K562 (cell line): ENCODE data around the gene COPS6. TPM values are rescaled to one million over a fixed set of nuclear protein-coding genes. Genes with fewer than 3 reads are reported as not detected.

Experiments used
- ADNP ChIP-seq: fragments of 200-800 bp; sonication (Bioruptor generic); IDR thresholded peaks from 2 replicates; pipeline ENCODE4 v1.6.1; 2016; ENCODE audit warnings: missing genetic modification characterization, missing compliant biosample characterization
- EHMT2 ChIP-seq: fragments of 450-650 bp; IDR thresholded peaks from 2 replicates; pipeline ENCODE4 v1.6.1; 2018; ENCODE audit warnings: antibody characterized with exemption
- ERF ChIP-seq: fragments of 450-650 bp; formaldehyde crosslinking; IDR thresholded peaks from 2 replicates; pipeline ENCODE4 v1.4.0; 2020; ENCODE audit warnings: mild to moderate bottlenecking, mixed read lengths
- HNRNPK ChIP-seq: fragments of 200-400 bp; formaldehyde crosslinking; IDR thresholded peaks from one replicate; pipeline ENCODE4 v1.6.1; 2018; ENCODE audit warnings: mild to moderate bottlenecking, low read depth, low read length; ENCODE audit not compliant: poor library complexity, severe bottlenecking
- ILK ChIP-seq: fragments of 450-650 bp; IDR thresholded peaks from 2 replicates; pipeline ENCODE4 v1.6.1; 2016; ENCODE audit warnings: missing genetic modification characterization, low read depth, mild to moderate bottlenecking, missing compliant biosample characterization, moderate library complexity, borderline replicate concordance
- NR2C1 ChIP-seq, 2 experiments: fragments of 450-650 bp; IDR thresholded peaks; 2 replicates each; pipeline ENCODE4 v1.6.1; 2017; ENCODE audit warnings: mild to moderate bottlenecking in 2 of 2, antibody characterized with exemption in 1 of 2, inconsistent platforms in 1 of 2, missing compliant biosample characterization in 1 of 2, missing genetic modification characterization in 1 of 2
- POLR2A ChIP-seq: fragments of 450-650 bp; conservative IDR thresholded peaks from 2 replicates; pipeline ENCODE4 v1.6.1; 2016
- RBM34 ChIP-seq: fragments of 200-400 bp; formaldehyde crosslinking; IDR thresholded peaks from 2 replicates; pipeline ENCODE4 v1.6.1; 2018; ENCODE audit warnings: low read length, borderline replicate concordance; ENCODE audit not compliant: insufficient read depth
- SRF ChIP-seq, 2 experiments: fragments of 250-450, 450-650 bp in 1 of 2; sonication (Bioruptor Pico) in 1 of 2; sonication (generic) in 1 of 2; formaldehyde crosslinking; IDR thresholded peaks; 2 replicates each; pipeline versions ENCODE4 v1.5.0 to v1.5.1; 2020 to 2022; ENCODE audit warnings: mild to moderate bottlenecking in 1 of 2, missing genetic modification reagents in 1 of 2
- TBP ChIP-seq: optimal IDR thresholded peaks from 2 replicates; pipeline ENCODE3; 2011; ENCODE audit warnings: low read depth, low read length, improper control_type of control experiment
- ZNF146 ChIP-seq: IDR thresholded peaks from one replicate; pipeline ENCODE4 v1.6.1; 2018; ENCODE audit warnings: missing compliant biosample characterization; ENCODE audit not compliant: unreplicated experiment
- ZNF318 ChIP-seq, 2 experiments: fragments of 450-650 bp; IDR thresholded peaks; 2 replicates each; pipeline ENCODE4 v1.6.1; 2016; ENCODE audit warnings: mild to moderate bottlenecking in 2 of 2, borderline replicate concordance in 1 of 2, low read depth in 1 of 2, moderate library complexity in 1 of 2
- ZNF354B ChIP-seq: fragments of 250-450 bp; sonication (Bioruptor Pico); IDR thresholded peaks from 2 replicates; pipeline ENCODE4 v1.4.0; 2020
- ZNF408 ChIP-seq: fragments of 250-450 bp; sonication (Bioruptor Pico); IDR thresholded peaks from 2 replicates; pipeline ENCODE4 v1.4.0; 2020; ENCODE audit warnings: low read depth, mild to moderate bottlenecking, moderate library complexity
- polyA plus RNA-seq, 8 experiments: library from polyadenylated mRNA; depleted of rRNA in 4 of 8; stranded (reverse) in 5 of 8; unstranded in 3 of 8; fragments of >200 nt; fragmentation: Nextera tagmentation in 2 of 8; fragmentation: Illumina TruSeq in 1 of 8; extraction: Ambion mirVana in 2 of 8; extraction: Trizol in 1 of 8; gene quantifications; 2 replicates each; pipeline versions ENCODE4 v1.2.1 to v1.2.3, GENCODE V29; 2011 to 2014; ENCODE audit warnings: inconsistent platforms in 1 of 8, missing spikeins in 1 of 8
- total RNA-seq, 7 experiments: library from RNA; depleted of rRNA in 6 of 7; stranded (reverse); fragments of >200 nt in 6 of 7; fragmentation: Illumina TruSeq in 2 of 7; extraction: Trizol in 2 of 7; gene quantifications; 2 replicates each; pipeline versions ENCODE4 v1.2.1 to v1.2.3, GENCODE V29; 2011 to 2021; ENCODE audit warnings: low replicate concordance in 1 of 7
- TF ChIP-seq, protein P1 (sequence below): conservative IDR thresholded peaks from 2 replicates; pipeline ENCODE4 v1.6.1; 2011; ENCODE audit warnings: low read depth, mild to moderate bottlenecking, low read length; ENCODE audit not compliant: control insufficient read depth
- TF ChIP-seq, protein P2 (sequence below): IDR thresholded peaks from 2 replicates; pipeline ENCODE4 v1.6.1; 2014; ENCODE audit warnings: antibody characterized with exemption

COPS6 gene
- total and polyA plus RNA-seq, 9 of the 15 experiments (the other 6 are each of a cell fraction or from before 2014, with no cell fraction given) = 63.0 to 331 (median 168) TPM

GRCh38 chr7:100119072-100119969 lies 30.6 kb downstream of the COPS6 start, which contains the start of the genes CNPY4 and TAF6 (continued):
- TF ChIP-seq ZNF318 (IDR thresholded peaks at IDR 0.05; ENCODE audit: borderline replicate concordance in 1 of 2, low read depth in 1 of 2) (no peak), ZNF354B (CRISPR knock-in tag) (no peak), ZNF146 (CRISPR knock-in tag) (no peak), ADNP (tag) (no peak), ERF (peak; percentile 89), TBP (peak; percentile 98), NR2C1 (IDR thresholded peaks at IDR 0.05) (peak; percentile 45; the same call in 1 of the 2 replicates), NR2C1 (tag; IDR thresholded peaks at IDR 0.05) (0 out of 2 replicates have a peak, but pooled peaks have one; percentile 22), EHMT2 (no peak), RBM34 (no peak), ZNF408 (CRISPR knock-in tag) (no peak), ILK (tag) (no peak), HNRNPK (no peak), SRF (CRISPR knock-in tag; IDR thresholded peaks at IDR 0.05) (peak; percentile 58 to 75; a peak in 1 of 4 replicates), POLR2A (peak; percentile 93)
- TF ChIP-seq, protein P1, sequence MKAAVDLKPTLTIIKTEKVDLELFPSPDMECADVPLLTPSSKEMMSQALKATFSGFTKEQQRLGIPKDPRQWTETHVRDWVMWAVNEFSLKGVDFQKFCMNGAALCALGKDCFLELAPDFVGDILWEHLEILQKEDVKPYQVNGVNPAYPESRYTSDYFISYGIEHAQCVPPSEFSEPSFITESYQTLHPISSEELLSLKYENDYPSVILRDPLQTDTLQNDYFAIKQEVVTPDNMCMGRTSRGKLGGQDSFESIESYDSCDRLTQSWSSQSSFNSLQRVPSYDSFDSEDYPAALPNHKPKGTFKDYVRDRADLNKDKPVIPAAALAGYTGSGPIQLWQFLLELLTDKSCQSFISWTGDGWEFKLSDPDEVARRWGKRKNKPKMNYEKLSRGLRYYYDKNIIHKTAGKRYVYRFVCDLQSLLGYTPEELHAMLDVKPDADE = peak; percentile 72; the same call in 1 of the 2 replicates
- TF ChIP-seq, protein P2, sequence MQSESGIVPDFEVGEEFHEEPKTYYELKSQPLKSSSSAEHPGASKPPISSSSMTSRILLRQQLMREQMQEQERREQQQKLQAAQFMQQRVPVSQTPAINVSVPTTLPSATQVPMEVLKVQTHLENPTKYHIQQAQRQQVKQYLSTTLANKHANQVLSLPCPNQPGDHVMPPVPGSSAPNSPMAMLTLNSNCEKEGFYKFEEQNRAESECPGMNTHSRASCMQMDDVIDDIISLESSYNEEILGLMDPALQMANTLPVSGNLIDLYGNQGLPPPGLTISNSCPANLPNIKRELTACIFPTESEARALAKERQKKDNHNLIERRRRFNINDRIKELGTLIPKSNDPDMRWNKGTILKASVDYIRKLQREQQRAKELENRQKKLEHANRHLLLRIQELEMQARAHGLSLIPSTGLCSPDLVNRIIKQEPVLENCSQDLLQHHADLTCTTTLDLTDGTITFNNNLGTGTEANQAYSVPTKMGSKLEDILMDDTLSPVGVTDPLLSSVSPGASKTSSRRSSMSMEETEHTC = no peak
